AG08395 (cell line): ENCODE results near the gene TRAPPC10.

Experiments used
- DNase-seq: peaks from one replicate; pipeline ENCODE4 v3.0.0; 2012; ENCODE audit warnings: mixed read lengths, low spot score

Gene TRAPPC10, protein sequence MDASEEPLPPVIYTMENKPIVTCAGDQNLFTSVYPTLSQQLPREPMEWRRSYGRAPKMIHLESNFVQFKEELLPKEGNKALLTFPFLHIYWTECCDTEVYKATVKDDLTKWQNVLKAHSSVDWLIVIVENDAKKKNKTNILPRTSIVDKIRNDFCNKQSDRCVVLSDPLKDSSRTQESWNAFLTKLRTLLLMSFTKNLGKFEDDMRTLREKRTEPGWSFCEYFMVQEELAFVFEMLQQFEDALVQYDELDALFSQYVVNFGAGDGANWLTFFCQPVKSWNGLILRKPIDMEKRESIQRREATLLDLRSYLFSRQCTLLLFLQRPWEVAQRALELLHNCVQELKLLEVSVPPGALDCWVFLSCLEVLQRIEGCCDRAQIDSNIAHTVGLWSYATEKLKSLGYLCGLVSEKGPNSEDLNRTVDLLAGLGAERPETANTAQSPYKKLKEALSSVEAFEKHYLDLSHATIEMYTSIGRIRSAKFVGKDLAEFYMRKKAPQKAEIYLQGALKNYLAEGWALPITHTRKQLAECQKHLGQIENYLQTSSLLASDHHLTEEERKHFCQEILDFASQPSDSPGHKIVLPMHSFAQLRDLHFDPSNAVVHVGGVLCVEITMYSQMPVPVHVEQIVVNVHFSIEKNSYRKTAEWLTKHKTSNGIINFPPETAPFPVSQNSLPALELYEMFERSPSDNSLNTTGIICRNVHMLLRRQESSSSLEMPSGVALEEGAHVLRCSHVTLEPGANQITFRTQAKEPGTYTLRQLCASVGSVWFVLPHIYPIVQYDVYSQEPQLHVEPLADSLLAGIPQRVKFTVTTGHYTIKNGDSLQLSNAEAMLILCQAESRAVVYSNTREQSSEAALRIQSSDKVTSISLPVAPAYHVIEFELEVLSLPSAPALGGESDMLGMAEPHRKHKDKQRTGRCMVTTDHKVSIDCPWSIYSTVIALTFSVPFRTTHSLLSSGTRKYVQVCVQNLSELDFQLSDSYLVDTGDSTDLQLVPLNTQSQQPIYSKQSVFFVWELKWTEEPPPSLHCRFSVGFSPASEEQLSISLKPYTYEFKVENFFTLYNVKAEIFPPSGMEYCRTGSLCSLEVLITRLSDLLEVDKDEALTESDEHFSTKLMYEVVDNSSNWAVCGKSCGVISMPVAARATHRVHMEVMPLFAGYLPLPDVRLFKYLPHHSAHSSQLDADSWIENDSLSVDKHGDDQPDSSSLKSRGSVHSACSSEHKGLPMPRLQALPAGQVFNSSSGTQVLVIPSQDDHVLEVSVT

DNA sequence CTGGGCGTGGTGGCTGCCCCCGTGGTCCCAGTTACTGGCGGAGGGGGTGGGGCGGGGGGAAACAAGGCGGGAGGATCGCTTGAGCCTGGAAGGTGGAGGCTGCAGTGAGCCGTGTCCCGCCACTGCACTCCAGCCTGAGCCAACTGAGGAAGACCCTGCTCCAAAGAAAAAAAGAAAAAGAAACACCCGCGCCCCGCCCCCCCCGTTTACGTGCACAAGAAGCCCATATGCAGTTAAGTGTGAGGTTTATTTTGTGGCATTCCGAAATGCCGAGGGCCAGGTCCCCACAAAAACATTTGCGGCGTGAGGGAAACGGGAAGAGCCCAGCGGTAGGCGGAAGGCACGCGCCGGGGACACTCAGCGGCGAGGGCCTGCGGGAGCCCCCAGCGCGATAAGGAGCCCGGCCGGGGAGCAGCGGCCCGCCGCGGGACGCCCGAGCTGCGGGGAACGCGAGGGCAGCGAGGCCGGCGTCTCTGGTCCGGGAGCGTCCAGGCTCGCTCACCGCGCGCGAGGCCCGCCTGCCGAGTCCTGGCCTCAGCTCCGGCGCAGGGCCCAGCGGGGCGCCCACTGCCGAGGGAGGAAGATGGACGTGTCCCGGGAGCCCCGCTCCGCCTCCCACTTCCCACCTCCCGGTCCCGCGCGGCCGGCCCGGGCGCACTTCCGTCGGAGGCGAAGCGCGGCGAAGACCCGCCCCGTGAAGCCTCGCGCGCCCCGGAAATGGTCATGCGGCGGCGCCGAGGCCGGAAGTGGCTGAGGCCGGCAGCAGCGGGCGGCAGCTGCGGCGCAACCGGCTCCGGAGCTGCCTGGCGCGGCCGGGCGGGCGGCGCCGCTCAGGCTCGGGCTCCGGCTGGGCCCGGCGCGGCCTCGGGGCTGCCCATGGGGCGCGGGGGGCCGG lies at the start of gene TRAPPC10:
TRAPPC10 (plus strand) TSS at position 731 of the 895 bp plus-strand sequence. CDS start 185 bp downstream, outside the sequence.
- peak; percentile 85 for DNase-seq

- DNase-seq, result no peak
Observed at GRCh38 chr21:43965911-43966585, 46.1 kb upstream of the TRAPPC10 start.

GRCh38 chr21:43966946-43967512 lies 45.1 kb upstream of the TRAPPC10 start:
- no peak for DNase-seq

- no peak for DNase-seq
Observed at GRCh38 chr21:43967981-43968380, 44.1 kb upstream of the TRAPPC10 start.

GRCh38 chr21:43968410-43969114 lies 43.5 kb upstream of the TRAPPC10 start:
- DNase-seq, result no peak

DNA sequence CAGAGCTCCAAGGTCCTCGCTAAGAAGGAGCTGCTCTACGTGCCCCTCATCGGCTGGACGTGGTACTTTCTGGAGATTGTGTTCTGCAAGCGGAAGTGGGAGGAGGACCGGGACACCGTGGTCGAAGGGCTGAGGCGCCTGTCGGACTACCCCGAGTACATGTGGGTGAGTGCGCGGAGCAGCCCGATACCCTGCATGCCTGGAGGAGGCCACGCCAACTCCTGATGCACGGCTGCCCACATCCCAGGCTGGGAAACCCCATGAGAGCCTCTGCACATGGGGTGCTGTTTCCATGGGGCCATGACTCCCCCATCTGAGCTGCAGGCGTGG lies 43.0 kb upstream of the TRAPPC10 start:
- DNase-seq, result no peak

DNA sequence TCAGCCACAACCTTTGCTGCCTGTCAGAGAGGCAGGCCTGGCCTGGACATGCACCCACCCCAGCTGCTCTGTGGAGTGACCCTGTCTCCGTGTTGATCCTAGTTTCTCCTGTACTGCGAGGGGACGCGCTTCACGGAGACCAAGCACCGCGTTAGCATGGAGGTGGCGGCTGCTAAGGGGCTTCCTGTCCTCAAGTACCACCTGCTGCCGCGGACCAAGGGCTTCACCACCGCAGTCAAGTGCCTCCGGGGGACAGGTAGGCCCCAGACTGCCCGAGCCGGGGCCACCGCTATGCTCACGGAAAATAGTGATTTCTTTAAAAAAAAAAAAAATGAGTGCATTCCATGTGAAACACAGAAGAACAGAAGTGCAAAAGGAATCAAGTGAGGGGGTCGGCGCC lies 41.6 kb upstream of the TRAPPC10 start:
- DNase-seq, result no peak

- DNase-seq, result no peak
Observed at GRCh38 chr21:43971201-43971991, 40.7 kb upstream of the TRAPPC10 start.

- DNase-seq, result no peak
Observed at GRCh38 chr21:43971992-43972255, 40.2 kb upstream of the TRAPPC10 start.

- DNase-seq, result no peak
Observed at GRCh38 chr21:43972850-43973633, 39.1 kb upstream of the TRAPPC10 start.

DNA sequence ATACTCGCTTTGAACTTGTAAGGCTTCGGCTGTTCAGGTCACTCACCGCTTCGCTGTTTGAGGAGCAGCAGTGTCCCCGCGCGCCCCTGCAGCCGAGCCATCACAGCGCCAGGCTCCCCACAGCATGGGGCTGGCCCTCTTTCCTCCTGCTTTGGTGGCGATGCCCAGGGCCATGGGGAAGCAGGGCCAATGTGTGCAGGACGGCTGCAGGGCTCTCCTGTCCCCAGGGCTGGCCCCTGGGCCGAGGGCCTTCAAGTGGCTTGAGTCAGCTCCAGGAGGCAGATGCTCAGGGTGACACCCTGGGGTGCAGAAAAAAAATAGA lies 38.5 kb upstream of the TRAPPC10 start:
- no peak for DNase-seq

DNA sequence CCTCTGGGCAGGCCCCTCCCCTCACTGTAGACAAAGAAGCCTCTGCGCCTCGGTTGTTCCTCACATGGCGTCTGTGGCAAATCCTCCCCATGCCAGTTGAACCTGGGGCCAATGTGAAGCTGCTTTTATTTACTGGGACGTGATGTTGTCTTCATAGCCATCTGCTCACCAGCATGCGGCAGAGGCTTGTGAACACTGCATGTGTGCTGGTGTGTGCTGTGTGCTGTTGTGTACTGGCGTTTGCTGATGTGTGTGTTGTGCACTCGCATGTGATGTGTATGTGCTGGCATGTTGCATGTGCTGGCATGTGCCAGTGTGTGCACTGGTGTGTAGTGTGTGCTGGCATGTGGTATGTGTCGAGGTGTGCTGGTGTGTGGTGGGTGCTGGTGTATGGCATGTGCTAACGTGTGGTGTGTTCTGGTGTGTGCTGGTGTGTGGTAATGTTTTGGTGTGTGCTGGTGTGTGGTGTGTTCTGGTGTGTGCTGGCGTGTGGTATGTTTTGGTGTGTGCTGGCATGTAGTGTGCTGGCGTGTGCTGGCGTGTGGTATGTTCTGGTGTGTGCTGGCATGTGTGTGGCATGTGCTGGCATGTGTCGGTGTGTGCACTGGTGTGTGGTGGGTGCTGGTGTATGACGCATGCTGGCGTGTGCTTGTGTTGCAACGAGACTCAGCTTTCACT lies 37.2 kb upstream of the TRAPPC10 start:
- DNase-seq, result no peak

DNA sequence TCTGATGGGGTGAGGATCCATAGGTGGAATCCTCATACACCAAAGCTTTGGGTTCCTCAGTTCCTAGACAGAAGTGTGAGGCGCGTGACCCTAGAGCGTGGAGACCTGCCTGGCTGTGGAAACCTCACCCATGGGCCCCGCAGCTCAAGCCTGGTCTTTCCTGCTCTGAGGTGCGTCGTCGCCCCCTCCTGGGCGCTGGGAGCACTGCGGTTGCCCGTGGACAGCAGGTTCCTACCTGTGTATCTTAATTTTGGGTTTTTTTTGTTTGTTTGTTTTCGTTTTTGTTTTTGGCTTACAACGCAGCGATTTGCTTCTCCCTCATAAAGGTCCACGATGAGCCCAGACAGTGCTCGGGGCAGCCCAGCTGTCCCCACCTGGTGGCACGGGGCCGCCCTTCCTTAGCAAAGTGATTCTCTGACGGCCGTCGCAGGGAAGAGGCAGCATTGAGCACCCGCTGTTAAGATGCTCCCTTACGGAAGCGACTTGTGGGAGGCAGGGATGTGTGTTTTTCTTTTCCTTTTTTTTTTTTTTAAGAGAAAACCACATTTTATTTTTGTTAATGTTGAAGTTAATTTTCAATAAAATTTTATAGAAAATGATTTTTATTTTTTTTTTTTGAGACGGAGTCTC lies 36.5 kb upstream of the TRAPPC10 start:
- DNase-seq, result peak; percentile 82

- DNase-seq, result no peak
Observed at GRCh38 chr21:43976661-43977060, 35.4 kb upstream of the TRAPPC10 start.

DNA sequence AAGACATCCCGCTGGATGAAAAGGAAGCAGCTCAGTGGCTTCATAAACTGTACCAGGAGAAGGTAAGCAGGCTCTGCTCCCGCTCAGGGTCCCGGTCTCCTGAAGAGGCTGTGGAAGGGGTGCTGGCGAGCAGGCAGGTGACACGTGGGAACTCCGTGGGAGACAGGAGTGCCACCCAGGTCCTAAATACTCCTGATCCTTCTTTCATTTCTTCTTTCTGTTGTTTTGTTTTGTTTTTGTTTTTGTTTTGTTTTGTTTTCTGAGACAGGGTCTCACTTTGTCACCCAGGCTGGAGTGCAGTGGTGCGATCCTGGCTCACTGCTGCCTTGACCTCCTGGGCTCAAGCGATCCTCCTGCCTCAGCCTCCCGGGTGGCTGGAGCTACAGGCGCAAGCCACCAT lies 34.0 kb upstream of the TRAPPC10 start:
- DNase-seq, result no peak

DNA sequence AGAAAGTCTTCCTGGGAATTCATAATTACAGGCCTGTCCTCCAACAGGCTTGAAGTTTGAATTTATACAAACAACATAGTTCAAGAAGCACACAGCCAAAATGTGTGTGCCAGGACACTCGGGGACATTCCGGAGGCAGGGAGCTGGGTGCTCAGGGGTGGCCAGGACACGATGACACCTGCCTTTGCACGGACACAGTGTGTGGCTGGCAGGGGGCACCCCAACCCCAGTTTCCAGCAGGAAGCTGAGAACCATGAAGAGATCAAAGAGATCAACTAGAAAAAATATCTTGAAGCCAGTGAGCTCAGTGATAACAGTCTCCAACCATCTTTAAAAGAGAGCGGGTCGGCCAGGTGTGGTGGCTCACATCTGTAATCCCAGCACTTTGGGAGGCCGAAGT lies 32.5 kb upstream of the TRAPPC10 start:
- DNase-seq, result no peak

DNA sequence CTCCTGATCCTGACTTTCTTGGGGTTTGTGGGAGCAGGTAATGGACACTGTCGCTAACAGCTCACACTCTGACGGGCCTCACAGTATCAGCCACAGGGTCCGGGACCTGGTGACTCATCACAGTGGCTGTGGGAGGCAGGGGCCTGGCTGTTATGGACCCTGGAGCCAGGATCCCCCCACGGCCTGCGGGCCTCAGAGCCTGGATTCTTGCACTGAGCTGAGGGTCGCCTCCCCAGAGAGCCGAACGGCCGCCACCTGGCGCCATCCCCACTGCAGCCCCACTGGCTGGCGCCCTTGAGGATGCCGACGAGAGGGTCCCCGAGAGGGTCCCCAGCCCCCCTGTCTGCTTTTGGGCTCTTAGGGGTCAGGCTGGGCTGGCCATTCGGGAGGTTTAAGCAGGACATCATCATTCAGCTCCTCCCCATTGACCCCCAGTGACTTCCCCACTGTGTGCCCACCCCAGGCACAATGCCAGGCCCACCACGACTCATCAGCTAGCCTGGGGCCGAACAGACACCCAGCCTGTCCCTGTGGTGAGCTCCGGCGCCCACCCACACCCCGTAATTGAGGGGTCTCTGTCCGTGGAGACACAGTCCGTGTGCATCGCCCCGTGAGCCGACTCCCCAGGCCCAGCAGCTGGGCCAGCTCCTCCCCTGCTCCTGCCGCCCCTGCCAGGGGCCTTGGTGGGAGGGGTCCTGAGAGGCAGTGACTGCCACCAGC lies 30.8 kb upstream of the TRAPPC10 start:
- no peak for DNase-seq
